ENCODE measurements around the gene FFAR4.

DNA sequence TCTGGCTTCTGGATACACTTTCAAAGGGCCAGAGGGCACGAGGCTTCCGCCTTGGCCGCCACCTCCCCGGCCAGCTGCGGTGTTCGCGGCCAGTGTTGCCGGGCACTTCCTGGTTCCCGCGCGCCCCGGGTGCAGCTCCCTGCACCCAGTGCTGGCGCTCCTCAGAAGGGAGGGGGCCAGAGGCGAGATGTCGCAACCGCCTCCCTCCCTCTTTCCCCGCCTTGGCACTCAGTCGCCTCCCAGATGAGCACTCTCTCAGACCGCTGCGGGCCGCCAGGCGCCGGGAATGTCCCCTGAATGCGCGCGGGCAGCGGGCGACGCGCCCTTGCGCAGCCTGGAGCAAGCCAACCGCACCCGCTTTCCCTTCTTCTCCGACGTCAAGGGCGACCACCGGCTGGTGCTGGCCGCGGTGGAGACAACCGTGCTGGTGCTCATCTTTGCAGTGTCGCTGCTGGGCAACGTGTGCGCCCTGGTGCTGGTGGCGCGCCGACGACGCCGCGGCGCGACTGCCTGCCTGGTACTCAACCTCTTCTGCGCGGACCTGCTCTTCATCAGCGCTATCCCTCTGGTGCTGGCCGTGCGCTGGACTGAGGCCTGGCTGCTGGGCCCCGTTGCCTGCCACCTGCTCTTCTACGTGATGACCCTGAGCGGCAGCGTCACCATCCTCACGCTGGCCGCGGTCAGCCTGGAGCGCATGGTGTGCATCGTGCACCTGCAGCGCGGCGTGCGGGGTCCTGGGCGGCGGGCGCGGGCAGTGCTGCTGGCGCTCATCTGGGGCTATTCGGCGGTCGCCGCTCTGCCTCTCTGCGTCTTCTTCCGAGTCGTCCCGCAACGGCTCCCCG lies at the start of gene FFAR4:
- TF ChIP-seq, protein P1, sequence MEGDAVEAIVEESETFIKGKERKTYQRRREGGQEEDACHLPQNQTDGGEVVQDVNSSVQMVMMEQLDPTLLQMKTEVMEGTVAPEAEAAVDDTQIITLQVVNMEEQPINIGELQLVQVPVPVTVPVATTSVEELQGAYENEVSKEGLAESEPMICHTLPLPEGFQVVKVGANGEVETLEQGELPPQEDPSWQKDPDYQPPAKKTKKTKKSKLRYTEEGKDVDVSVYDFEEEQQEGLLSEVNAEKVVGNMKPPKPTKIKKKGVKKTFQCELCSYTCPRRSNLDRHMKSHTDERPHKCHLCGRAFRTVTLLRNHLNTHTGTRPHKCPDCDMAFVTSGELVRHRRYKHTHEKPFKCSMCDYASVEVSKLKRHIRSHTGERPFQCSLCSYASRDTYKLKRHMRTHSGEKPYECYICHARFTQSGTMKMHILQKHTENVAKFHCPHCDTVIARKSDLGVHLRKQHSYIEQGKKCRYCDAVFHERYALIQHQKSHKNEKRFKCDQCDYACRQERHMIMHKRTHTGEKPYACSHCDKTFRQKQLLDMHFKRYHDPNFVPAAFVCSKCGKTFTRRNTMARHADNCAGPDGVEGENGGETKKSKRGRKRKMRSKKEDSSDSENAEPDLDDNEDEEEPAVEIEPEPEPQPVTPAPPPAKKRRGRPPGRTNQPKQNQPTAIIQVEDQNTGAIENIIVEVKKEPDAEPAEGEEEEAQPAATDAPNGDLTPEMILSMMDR (conservative IDR thresholded peaks at IDR 0.05 in 1 of 2, IDR thresholded peaks at IDR 0.05 in 1 of 2; ENCODE audit: low read depth in 1 of 2, low read length in 2 of 2): no peak
- peak; percentile 21 for TF ChIP-seq EZH2 (IDR thresholded peaks at IDR 0.05; ENCODE audit: low read length, missing control alignments)

All from fibroblast of lung (primary cell).